ENCODE data around the gene FAM83C.

FAM83C gene

GRCh38 chr20:35297155-35297554 lies 4.9 kb upstream of the FAM83C start:
- no peak for DNase-seq

DNA sequence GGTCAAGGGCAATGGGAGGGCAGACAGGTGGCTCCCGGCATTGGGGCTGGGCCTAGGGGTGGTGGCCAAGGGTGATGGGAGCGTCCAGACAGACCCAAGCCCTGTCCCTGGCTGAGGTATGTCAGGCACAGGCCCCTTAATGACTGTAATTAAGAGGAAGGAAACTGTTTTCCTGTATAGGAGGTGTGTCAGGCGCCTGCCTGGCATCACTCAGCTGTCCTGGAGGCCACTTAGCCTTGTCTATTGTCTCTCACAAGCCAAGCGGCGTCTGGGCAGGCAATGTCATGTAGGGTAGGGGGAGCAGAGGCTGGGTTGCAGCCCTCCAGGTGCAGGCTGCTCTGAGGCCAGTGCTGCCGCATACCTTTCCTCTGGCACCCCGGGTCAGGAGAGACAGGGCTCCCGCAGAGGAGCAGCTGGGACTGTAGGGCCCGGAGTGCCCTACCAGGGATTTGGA lies 3.9 kb upstream of the FAM83C start:
- no peak for DNase-seq

DNA sequence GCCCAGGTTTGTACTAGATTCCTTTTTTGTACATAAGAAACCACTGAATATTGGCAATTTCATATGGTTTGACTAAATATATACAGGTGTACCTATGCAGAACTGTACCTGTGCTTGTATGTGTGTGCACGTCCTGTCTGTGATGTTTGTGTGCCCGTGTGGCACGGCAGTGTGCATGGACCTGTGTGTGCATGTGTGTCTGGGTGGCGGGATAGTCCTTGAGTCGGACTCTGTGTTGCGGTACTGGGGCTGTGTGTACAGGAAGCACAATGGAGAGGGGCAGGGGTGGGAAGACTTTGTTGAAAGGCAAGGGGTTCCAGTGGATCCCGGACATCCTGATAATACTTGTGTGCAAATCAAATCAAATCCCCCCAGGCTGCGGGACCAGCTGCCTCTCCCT lies 3.4 kb upstream of the FAM83C start:
- DNase-seq = no peak

GRCh38 chr20:35295058-35295457 lies 2.8 kb upstream of the FAM83C start:
- DNase-seq = no peak

- no peak for DNase-seq
These were observed 2.1 kb upstream of the FAM83C start for GRCh38 chr20:35294293-35294685.

- no peak for DNase-seq
These were observed 1.4 kb upstream of the FAM83C start for GRCh38 chr20:35293303-35294292.

DNA sequence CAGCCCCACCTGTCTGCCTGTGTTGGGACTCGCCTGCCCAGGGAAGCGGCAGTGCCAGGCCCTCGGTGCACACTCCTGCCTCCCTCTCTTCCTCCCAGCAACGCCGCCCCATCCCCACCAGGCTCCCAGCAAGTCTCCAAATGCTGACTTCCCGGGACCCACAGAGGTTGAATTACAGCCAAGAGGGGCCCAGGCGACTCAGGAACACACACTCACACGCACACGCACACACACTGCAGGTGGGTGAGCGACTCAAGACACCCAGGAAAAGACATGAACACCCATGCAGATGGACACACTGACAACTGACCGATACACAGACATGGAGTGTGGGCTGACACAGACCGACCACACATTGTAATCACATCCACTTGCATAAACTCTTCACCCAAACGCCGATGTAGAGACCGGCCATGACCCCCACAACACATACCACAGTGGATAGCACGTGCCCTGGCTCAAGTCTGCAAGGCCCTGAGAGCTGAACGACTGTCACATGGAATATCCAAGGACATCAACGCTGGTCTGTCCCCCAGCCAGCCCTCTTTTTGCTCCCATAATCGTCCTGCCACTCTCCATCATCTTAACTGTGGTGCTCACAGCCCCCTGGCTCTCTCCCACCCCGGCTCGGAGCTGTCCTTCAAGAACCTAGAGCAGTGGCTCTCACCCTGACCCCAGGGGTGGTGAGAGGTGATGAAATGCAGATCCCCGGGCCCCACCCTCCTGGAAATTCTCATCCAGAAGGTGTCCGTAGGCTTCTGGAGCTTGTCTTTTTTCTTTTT lies 470 bp upstream of the FAM83C start:
- DNase-seq = no peak

DNA sequence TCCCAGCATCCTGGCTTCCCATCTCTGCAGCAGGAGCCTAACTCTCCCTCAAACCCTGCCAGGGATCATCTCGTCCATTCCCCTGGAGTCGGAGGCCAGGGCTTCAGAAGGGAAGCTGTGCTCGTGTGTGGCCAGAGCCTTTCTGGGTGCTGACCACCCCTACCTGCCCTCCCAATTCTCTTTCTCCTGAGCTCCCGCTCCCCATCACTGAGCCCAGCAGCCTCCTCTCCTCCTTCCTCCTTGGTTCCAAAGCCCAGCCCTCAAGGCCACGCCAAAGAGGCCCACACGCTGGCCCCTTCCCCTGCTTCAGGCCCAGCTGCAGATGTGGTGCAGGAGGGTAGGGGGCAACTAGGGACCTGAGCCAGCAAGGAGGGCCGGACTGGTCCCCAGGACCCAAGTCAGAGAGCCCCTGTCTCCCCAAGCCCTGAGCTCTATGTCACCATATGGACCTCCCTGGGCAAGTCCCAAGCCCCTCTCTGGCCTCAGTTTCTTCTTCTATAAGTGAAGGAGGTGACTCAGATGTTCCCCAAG lies 1.3 kb downstream of the FAM83C start:
- DNase-seq = no peak

GRCh38 chr20:35290186-35290886 lies 1.9 kb downstream of the FAM83C start:
- no peak for DNase-seq

- DNase-seq = no peak
These were observed 3.7 kb downstream of the FAM83C start for GRCh38 chr20:35288325-35289060.

DNA sequence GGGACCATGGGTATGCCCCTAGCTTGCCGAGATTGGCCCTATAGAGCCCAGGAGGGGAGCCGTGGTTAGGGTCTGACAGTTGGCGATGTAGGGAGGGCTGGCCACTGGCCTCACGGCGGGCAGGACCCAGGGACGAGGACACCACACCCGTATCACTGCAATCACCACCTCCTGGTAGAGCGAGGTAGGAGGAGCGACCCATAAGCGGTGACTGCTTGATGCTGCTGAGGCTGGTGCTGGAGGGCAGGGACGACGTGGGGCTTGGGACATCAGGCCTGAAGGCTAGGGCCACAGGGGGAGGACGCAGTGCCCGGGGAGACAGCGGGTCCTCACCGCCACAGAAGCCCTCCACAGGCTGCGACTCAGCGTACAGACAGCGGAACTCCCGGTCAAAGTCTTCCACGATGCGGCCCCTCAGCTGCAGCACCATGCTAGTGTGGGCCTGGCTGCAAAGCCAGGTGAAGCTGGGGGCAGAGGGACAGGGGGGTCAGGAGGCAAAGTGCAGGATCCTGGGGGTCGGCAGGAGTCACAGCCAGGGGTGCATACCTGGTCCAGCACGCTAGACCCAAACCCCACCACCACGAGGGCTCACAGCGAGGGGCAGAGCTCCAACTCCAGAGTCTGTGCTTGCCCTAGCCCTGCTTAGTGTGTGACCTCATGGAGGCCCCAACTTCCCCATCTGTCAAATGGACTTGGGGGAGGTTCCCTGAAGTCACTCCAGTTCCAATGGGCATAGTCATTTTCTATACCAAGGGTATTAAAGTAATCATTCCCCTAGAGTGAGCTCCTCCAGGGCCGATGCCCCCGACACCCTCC lies 4.5 kb downstream of the FAM83C start:
- DNase-seq = no peak

- no peak for DNase-seq
These were observed 5.2 kb downstream of the FAM83C start for GRCh38 chr20:35286899-35287508.

GRCh38 chr20:35286077-35286898 lies 5.9 kb downstream of the FAM83C start:
- no peak for DNase-seq

DNA sequence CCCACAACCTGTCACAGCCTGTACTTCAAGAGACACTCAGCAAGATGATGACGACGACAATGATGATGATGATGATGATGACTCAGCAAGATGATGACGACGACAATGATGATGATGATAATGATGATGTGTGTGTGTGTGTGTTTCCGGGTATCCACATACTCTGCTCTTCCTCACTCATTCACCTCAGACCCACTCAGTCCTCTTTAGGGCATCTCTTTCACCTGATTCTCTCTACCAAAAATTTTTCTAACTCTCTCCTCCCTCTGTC lies 6.5 kb downstream of the FAM83C start:
- no peak for DNase-seq

GRCh38 chr20:35284992-35285805 lies 7.0 kb downstream of the FAM83C start:
- DNase-seq = no peak

DNA sequence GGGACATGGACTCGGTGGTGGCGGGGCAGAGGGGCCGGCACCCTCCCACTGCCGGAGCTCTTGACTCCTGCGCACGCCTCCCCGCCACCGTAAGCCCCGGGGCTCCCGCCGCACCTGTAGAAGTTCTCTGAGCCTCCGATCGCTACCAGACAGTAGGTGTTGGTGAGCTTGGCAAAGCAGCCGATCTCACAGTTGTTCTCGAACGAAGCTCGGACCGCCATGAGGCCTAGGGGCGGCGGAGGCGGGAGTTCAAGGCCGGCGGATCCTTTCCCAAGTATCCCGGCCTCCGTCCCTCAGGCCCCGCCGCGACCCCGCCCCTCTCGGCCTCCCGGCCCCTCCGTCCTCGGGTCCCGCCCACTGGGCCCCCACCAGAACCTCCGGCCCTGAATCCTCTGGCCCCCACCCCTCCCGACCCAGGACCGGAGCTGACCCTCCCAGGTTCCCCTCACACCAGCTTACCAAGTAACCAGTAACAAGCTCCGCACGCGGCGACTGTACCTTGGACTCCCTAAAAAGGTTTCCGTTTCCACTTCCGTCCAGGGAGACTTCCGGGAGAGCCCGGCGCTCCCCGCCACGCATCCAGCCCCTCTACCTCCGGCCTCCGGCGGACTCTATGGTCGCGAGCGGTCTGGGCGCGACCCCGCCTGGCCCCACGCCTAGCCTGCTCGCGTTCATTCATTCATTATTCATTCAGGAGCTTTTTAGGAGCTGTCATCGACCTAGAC lies 7.8 kb downstream of the FAM83C start, which contains the start of gene EIF6:
EIF6 (minus strand) TSS at position 506 of the 725 bp plus-strand sequence; CDS start at position 221, 285 bp downstream.
- DNase-seq = peak; percentile 54

DNA sequence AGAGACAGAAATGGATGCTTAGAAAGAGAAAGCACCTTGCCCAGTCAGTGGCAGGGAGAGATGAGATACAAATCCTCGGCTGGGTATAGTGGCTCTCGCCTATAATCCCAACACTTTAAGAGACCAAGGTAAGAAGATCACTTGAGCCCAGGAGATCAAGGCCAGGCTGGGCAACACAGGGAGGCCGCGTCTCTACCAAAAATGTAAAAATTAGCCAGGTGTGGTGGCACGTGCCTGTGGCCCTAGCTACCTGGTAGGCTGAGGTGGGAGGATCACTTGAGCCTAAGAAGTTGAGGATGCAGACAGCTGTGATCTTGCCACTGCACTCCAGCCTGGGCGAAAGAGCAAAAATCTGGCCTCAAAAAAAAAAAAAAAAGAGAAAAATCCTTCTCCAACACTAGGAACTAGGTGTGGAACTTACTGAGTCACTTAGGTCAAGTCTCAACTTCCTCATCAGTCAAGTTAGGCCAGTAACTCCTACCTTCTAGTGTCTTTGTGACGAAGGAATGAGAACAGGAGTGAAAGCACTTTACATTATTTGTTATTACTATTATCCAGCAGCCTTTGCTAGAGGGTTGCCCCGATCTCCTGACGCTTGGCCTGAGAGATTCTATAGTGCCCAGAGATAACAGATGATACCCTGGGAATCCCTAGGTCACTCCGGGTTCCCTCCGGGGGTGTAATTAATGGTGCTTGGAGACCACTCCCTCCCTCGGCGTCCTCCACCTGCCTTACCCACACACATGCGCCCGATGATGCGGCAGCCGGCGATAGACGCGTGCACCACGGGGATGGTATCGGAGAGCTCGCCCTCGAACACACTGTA lies 8.6 kb downstream of the FAM83C start:
- DNase-seq = no peak

Data from activated CD4-positive, alpha-beta T cell treated with anti-CD3 and anti-CD28 coated beads for 1 hour (primary cell).